ENCODE measurements around the gene AK3.

Gene AK3

GRCh38 chr9:4768681-4769080 lies 27.7 kb upstream of the AK3 start:
- Mint-ChIP-seq H3K9me3 (no peaks in the 10 kb centered on the region), H3K27me3 (ENCODE audit: low read depth) (peaks cover 4% of the 10 kb centered on the region), H3K27ac (no peak overlapping the region), H3K36me3 (ENCODE audit: low read depth) (no peaks in the 10 kb centered on the region), H3K4me1 (no peaks in the 10 kb centered on the region), H3K4me3 (no peak overlapping the region)
- TF ChIP-seq CTCF (IDR thresholded peaks at IDR 0.05; ENCODE audit: unreplicated experiment in 3 of 3) = no peak

- Mint-ChIP-seq H3K27ac (no peak overlapping the region), H3K9me3 (no peaks in the 10 kb centered on the region)
Measured at GRCh38 chr9:4764033-4764432, 23.0 kb upstream of the AK3 start.

GRCh38 chr9:4762886-4763541 lies 22.0 kb upstream of the AK3 start:
- Mint-ChIP-seq H3K27me3 (ENCODE audit: low read depth) (peaks cover 4% of the 10 kb centered on the region), H3K4me1 (peaks cover 6% of the 10 kb centered on the region), H3K27ac (peak overlapping the region in 1 of 3 experiments; percentile 72), H3K9me3 (no peaks in the 10 kb centered on the region), H3K36me3 (ENCODE audit: low read depth) (no peaks in the 10 kb centered on the region), H3K4me3 (peak overlapping the region; percentile 31 to 50 (median 36))
- peak in 1 of 3 experiments; percentile 1 for TF ChIP-seq CTCF (IDR thresholded peaks at IDR 0.05; ENCODE audit: unreplicated experiment in 3 of 3)

More at GRCh38 chr9:4764033-4764432, 23.0 kb upstream of the AK3 start:
- H3K36me3 Mint-ChIP-seq (ENCODE audit: low read depth) = no peaks in the 10 kb centered on the region
- no peak overlapping the region for H3K4me3 Mint-ChIP-seq
- peaks cover 6% of the 10 kb centered on the region for H3K4me1 Mint-ChIP-seq
- TF ChIP-seq CTCF (IDR thresholded peaks at IDR 0.05; ENCODE audit: unreplicated experiment in 3 of 3) = no peak
- H3K27me3 Mint-ChIP-seq (ENCODE audit: low read depth) = peaks cover 4% of the 10 kb centered on the region

GRCh38 chr9:4762108-4762885 lies 21.3 kb upstream of the AK3 start:
- H3K36me3 Mint-ChIP-seq (ENCODE audit: low read depth) = no peaks in the 10 kb centered on the region
- H3K27me3 Mint-ChIP-seq (ENCODE audit: low read depth) = peaks cover 4% of the 10 kb centered on the region
- H3K9me3 Mint-ChIP-seq = no peaks in the 10 kb centered on the region
- peak; percentile 79 to 89 (median 84) for TF ChIP-seq CTCF (IDR thresholded peaks at IDR 0.05; ENCODE audit: unreplicated experiment in 3 of 3)
- peak overlapping the region; percentile 31 to 50 (median 36) for H3K4me3 Mint-ChIP-seq
- peak overlapping the region in 1 of 3 experiments; percentile 72 for H3K27ac Mint-ChIP-seq
- peaks cover 6% of the 10 kb centered on the region for H3K4me1 Mint-ChIP-seq

GRCh38 chr9:4760122-4760521 lies 19.1 kb upstream of the AK3 start:
- Mint-ChIP-seq H3K9me3 (no peaks in the 10 kb centered on the region), H3K4me1 (peaks cover 12% of the 10 kb centered on the region), H3K27me3 (ENCODE audit: low read depth) (peaks cover 4% of the 10 kb centered on the region), H3K4me3 (no peak overlapping the region), H3K36me3 (ENCODE audit: low read depth) (no peaks in the 10 kb centered on the region), H3K27ac (no peak overlapping the region)
- no peak for TF ChIP-seq CTCF (IDR thresholded peaks at IDR 0.05; ENCODE audit: unreplicated experiment in 3 of 3)

Data from nephron (organoid).